GM21381 (cell line): ENCODE measurements around the gene KLHL8.

ENCODE experiments used
- ATAC-seq: cut with Tn5 transposase; IDR thresholded peaks from one replicate; pipeline ENCODE4 v1.9.1; 2021; ENCODE audit warnings: mild to moderate bottlenecking, moderate library complexity; ENCODE audit not compliant: unreplicated experiment

Gene KLHL8

DNA sequence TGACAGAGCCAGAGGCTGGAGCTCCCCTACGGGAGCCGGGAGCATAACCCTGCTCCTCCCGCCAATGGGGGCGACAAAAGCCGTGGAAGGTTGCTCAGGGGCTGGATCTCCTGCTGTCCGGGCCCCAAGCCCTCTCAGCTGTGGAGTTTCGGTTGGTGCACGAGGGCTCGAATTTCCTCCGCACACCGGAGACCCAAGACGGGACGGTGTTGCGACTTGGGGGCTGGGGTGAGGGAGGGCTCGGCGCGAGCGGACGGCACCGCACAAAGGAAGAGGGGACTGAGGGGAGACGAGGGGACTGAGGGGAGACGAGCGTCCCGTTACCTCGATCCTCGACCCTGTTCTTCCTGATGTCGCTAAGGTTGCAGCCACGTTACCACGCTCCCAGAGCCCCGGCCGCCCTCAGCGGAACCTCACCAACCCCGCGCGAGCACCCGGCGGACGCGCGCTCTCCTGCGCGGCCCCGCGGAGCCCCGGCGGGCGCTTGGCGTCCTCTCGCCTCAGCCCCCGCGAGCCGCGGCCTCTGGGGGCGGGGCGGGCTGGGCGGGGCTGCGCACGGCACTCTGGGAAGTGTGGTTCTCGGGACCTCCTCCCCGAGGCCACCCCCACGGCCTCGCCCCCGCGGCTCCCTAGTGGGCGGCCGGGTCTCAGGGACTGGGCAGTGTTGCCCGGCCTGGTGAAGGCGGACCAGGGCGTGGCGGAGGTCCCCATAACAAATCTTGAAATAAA, at the start of gene KLHL8:
Gene KLHL8 (minus strand): TSS at position 525 of the 729 bp plus-strand sequence. CDS start 25,079 bp downstream, outside the sequence.
- peak; percentile 86 for ATAC-seq

GRCh38 chr4:87270144-87270543, 49.7 kb upstream of the KLHL8 start:
- no peak for ATAC-seq

GRCh38 chr4:87268411-87268810, 48.0 kb upstream of the KLHL8 start:
- ATAC-seq, result no peak

GRCh38 chr4:87266986-87267385, 46.6 kb upstream of the KLHL8 start:
- ATAC-seq, result no peak

GRCh38 chr4:87262886-87263285, 42.5 kb upstream of the KLHL8 start:
- ATAC-seq, result no peak

DNA sequence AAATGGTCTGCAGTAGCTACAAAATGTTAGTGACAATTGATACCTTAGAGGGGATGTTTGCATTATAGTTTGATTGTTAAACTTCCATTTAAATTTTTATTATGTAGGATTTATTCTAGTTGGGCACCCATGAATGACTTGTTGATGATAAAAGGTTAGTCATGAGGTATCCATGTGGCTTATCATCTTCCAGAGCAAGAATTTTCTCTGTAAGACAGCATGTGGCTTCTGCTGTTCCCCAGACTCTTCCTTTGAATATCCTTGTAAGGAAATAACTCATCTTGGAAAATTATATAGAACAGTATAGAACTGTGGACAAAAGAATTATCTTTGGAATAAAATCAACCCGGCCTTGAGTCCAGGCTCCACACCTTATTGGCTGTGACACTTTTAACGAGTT, 40.1 kb upstream of the KLHL8 start:
- ATAC-seq, result no peak

GRCh38 chr4:87258677-87259076, 38.3 kb upstream of the KLHL8 start:
- ATAC-seq, result no peak

DNA sequence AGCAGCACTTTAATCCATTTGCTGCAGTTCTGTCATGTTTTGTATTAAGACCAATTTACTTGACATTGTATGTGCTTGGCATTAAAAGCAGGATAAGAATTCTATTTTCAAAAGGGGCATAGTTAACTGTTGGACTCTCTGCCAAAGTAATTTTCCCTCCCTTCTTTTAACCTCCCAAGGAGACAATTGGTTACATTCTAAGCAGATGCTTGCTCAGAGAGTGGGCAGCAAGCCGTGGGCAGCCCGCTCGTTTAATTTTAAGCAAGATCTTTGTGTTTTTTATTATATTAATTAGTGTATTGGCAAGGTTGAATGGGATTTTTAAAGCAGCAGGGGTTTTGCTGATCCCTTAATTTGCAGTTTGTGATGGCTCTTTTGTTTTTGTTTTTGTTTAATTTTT, 37.1 kb upstream of the KLHL8 start:
- no peak for ATAC-seq

- no peak for ATAC-seq
Observed at GRCh38 chr4:87255755-87256154, 35.3 kb upstream of the KLHL8 start.

DNA sequence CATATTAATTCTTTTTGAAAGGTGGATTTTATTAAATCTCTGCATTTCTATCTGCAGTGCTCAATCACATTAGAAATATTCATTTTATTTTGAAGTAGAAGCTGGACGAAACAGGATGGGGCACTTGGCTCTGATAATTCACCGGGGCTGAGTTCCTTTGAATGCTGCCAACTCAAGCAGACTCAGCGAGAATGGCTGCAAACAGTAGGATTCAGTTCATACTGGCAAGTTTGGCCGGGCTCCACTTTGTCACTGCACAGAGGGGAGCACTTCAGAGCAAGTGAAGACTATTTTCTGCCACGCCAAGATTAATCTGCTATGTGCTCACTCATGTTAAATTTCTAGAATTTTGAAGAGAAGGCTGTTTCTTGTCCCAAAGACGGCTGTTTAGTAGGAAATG, 30.7 kb upstream of the KLHL8 start:
- ATAC-seq, result no peak

DNA sequence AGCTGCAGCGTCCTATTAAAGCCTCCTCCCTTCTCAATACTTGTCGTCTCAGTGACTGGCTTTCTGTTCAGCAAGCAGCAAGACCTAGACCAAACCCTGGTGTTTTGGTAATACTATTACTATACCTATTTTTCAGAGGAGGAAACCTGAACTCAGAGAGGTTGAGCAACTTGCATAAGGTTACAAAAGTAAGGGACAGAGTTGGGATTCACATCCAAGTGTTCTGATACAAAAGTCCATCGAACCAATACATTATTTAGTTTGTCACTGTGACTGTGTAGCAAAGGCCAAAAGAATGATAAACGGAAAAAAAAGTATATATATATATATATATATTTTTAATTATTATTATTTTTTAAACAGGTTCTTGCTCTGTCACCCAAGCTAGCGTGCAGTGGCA, 29.9 kb upstream of the KLHL8 start:
- no peak for ATAC-seq

DNA sequence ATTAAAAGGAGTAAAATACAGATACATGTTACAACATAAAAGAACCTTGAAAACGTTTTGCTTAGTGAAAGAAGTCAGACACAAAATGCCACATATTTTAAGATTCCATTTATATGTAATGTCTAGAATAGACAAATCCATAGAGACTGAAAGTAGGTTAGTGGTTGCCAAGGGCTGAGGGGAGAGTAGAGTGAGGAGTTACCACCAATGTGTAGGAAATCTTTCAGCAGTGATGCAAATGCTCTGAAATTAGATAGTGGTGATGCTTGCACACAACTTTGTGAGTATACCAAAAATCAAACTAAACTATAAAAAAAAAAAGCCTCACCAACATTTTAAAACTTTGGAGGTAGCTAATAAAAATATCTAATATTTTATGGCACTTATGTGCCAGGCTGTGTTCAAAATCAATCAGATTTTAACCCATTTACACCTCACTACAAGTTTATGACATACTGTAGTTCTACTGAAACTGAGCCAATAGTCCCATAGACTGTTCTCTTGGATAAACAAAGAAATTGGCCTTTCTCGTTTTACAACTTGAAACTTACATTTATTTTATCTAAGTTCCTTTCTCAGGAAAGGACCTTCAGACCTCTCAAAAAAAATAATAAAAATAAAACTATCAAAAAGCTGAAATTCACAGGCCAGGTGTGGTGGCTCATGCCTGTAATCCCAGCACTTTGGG, 29.1 kb upstream of the KLHL8 start:
- no peak for ATAC-seq

DNA sequence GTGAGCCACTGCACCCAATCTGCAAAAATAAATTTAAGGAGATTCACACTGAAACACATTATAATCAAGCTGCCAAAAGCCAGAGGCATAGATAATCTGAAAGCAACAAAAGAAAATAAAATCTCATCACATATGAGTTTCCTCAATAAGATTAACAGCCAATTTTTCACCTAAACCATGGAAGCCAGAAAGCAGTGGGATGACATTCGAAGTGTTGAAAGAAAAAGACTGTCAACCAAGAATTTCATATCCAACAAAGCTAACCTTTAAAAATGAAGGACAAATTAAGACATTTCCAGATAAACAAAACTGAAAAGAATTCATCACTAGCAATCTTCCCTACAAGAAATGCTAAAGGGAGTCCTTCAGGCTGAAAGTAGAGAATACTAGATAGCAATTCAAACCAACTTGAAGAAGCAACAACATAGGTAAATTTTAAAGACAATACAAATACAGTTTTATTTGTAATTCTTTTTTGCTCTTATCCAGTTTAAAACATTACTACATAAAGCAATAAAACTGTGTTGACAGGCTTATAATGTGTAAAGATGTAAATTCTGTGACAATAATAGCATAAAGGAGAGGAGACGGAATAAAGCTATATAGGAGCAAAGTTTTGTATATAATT, 23.1 kb upstream of the KLHL8 start:
- no peak for ATAC-seq

DNA sequence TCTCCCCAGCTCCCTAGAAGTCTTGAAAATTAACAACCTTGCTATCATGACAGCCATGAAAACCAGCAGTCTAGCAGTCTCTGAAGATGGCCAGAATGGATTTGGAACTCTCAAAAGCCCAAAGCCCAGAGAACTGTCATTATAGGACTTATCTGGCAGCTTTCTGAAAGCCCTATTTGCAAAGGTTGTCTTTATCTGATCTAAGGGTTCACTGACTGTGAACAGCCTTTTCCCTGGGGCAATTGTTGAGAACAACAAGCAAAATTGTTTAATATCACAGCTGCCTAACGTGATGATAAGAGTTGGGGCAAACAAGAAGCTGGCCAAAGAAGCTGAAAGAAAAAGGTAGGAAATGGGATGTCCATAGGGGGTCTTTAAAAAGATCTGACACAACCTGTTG, 20.9 kb upstream of the KLHL8 start:
- no peak for ATAC-seq

DNA sequence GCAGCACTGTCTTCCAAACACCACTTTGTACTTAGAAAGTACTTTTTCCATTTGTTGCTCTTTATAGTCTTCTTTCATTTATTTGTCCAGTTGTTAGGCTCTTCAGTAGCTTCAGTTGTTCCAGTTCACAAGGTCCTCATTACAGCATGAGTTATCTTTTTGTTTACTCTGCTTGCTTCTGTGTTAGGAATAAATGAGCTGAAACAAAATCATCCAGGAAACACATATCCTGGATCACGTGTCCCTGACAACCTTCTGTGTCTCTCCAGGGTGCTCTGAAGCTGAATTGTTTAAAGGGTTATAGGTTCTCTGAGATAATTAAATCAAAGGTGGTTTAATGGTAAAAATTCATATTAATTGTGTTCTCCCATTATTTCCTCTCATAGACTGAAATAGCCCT, 19.9 kb upstream of the KLHL8 start:
- no peak for ATAC-seq

GRCh38 chr4:87239821-87240220, 19.4 kb upstream of the KLHL8 start:
- no peak for ATAC-seq

GRCh38 chr4:87239194-87239593, 18.8 kb upstream of the KLHL8 start:
- no peak for ATAC-seq

GRCh38 chr4:87236861-87237260, 16.4 kb upstream of the KLHL8 start:
- no peak for ATAC-seq

DNA sequence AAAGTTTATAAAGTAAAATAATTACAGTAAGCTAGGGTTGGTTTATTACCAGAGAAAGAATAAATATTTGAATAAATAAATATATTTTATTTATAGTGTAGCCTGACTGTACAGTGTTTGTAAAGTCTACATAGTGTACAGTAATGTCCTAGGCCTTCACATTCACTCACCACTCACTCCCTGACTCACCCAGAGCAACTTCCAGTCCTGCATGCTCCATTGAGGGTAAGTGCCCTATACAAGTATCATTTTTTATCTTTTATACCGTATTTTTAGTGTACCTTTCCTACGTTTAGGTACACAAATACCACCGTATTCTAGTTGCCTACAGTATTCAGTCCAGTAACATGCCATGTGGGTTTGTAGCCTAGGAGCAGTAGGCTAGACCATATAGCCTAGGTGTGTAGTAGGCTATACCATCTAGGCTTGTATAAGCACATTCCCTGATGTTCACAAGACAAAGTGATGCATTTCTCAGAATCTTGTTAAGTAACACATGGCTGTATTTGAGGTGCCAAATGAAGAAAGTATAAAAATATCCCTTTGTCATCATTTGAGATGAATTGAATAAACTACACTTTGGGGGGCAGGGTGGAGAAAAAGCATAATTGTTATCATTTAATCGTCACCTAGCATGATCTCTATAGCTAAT, 14.7 kb upstream of the KLHL8 start:
- ATAC-seq, result no peak

DNA sequence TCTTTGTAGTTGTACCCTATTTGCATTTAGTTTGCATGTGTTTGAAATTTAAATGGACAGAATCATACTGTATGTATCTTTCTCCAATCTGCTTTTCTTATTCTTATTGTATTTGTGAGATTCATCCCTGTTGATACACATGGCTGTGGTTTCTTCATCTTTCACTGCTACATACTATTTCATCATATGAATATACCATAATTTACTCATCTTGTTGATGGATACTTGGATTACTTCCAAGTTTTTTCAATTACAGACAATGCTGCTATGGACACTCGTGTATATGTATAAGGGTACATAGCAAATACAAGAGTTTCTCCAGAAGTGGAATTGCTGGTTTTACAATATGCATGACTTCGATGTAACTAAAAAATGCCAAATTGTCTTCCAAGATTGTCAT, 11.8 kb upstream of the KLHL8 start:
- ATAC-seq, result no peak

DNA sequence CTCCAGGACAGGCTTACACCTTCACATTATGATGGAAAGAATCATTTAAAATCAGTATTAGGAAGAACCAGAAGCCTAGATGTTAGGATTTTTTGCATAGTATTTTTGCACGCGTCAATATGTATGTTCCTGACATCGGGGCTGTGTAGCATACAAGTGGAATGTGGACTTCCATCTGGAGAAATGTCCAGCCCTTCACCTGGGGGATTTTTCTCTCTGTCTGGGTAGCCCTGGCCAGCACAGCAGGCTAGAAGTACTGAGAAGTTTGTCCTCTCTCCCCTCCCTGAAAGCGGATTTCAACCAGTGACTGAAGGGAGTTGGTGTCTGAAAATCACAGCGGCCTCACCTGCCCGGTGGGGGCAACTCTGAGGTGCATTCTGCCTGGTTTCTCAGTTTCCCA, 10.4 kb upstream of the KLHL8 start:
- no peak for ATAC-seq

- ATAC-seq, result no peak
Observed at GRCh38 chr4:87229979-87230378, 9.6 kb upstream of the KLHL8 start.
